Activated T-helper 1 cell treated with anti-CD3 and anti-CD28 coated beads, Interleukin-12 subunit alpha, Interleukin-12 subunit beta, Interleukin-2, Interleukin-4 antibody, amounts not matched to agents 30 ng/mL and 10 ng/mL and 1 ng/mL, durations not matched to agents 14 hours and 24 hours and 36 hours (primary cell): Measurements from ENCODE around the gene FANCL. TPM values are rescaled to one million over a fixed set of nuclear protein-coding genes. Genes with fewer than 3 reads are reported as not detected.
"Not testable (repeated sequence)": the region's sequence is repeated elsewhere in the genome, so short reads cannot be mapped to it uniquely, and the experiment has no call there.

Experiments used
- DNase-seq: peaks from one replicate; pipeline ENCODE4 v3.0.0; 2021; ENCODE audit warnings: low spot score
- H3K27ac Mint-ChIP-seq: one replicate; pipeline ENCODE4 v1.8.0; 2021; ENCODE audit warnings: mild to moderate bottlenecking, mixed read lengths
- H3K27me3 Mint-ChIP-seq: one replicate; pipeline ENCODE4 v1.8.0; 2022; ENCODE audit warnings: mild to moderate bottlenecking, moderate library complexity, mixed read lengths; ENCODE audit not compliant: insufficient read depth
- H3K36me3 Mint-ChIP-seq: one replicate; pipeline ENCODE4 v1.8.0; 2021; ENCODE audit warnings: low read depth, mixed read lengths
- H3K4me1 Mint-ChIP-seq: one replicate; pipeline ENCODE4 v1.8.0; 2021; ENCODE audit warnings: low read depth, mixed read lengths
- H3K4me3 Mint-ChIP-seq: one replicate; pipeline ENCODE4 v1.8.0; 2021; ENCODE audit warnings: mild to moderate bottlenecking, moderate library complexity, mixed read lengths
- H3K9me3 Mint-ChIP-seq: one replicate; pipeline ENCODE4 v1.8.0; 2021; ENCODE audit warnings: mixed read lengths
- intact Hi-C: fragments of 100-400 bp; cut with micrococcal nuclease; formaldehyde crosslinking; loops from one replicate; pipeline ENCODE4 v1.15.1; 2024
- total RNA-seq: library from RNA; stranded (reverse); gene quantifications from 2 replicates; pipeline ENCODE4 v1.2.3, GENCODE V29; 2022

The FANCL gene
- total RNA-seq, 1 donor from 2014 or later: 21.4 TPM

- Mint-ChIP-seq H3K27me3 (no peaks in the 10 kb centered on the region), H3K4me3 (no peak overlapping the region)
These were observed 110.9 kb downstream of the FANCL start for GRCh38 chr2:58130238-58130637.

GRCh38 chr2:58127111-58127510, 114.0 kb downstream of the FANCL start:
- no peaks in the 10 kb centered on the region for H3K27me3 Mint-ChIP-seq
- no peaks in the 10 kb centered on the region for H3K4me1 Mint-ChIP-seq
- H3K4me3 Mint-ChIP-seq: no peak overlapping the region
- intact Hi-C loops: no loop called here
- H3K27ac Mint-ChIP-seq: no peak overlapping the region
- no peak for DNase-seq
- no peaks in the 10 kb centered on the region for H3K9me3 Mint-ChIP-seq
- H3K36me3 Mint-ChIP-seq: peaks cover 9% of the 10 kb centered on the region

More at GRCh38 chr2:58130238-58130637, 110.9 kb downstream of the FANCL start:
- intact Hi-C loops: no loop called here
- Mint-ChIP-seq H3K9me3 (no peaks in the 10 kb centered on the region), H3K4me1 (no peaks in the 10 kb centered on the region), H3K36me3 (peaks cover 1% of the 10 kb centered on the region), H3K27ac (no peak overlapping the region)
- no peak for DNase-seq

- no peaks in the 10 kb centered on the region for H3K4me1 Mint-ChIP-seq
- H3K9me3 Mint-ChIP-seq: no peaks in the 10 kb centered on the region
- peaks cover 10% of the 10 kb centered on the region for H3K36me3 Mint-ChIP-seq
- no peak overlapping the region for H3K27ac Mint-ChIP-seq
- DNase-seq: no peak
- intact Hi-C loops: no loop called here
- no peak overlapping the region for H3K4me3 Mint-ChIP-seq
- H3K27me3 Mint-ChIP-seq: no peaks in the 10 kb centered on the region
These were observed 118.6 kb downstream of the FANCL start for GRCh38 chr2:58122540-58122939.

GRCh38 chr2:58122040-58122439, 119.1 kb downstream of the FANCL start:
- Mint-ChIP-seq H3K36me3 (peaks cover 10% of the 10 kb centered on the region), H3K27me3 (no peaks in the 10 kb centered on the region), H3K27ac (no peak overlapping the region), H3K4me3 (no peak overlapping the region), H3K9me3 (no peaks in the 10 kb centered on the region), H3K4me1 (no peaks in the 10 kb centered on the region)
- no peak for DNase-seq
- intact Hi-C loops: no loop called here

GRCh38 chr2:58120626-58121229, 120.4 kb downstream of the FANCL start:
- intact Hi-C loops: no loop called here
- H3K9me3 Mint-ChIP-seq: no peaks in the 10 kb centered on the region
- no peak for DNase-seq
- no peak overlapping the region for H3K4me3 Mint-ChIP-seq
- H3K36me3 Mint-ChIP-seq: peaks cover 10% of the 10 kb centered on the region
- no peak overlapping the region for H3K27ac Mint-ChIP-seq
- no peaks in the 10 kb centered on the region for H3K4me1 Mint-ChIP-seq
- no peaks in the 10 kb centered on the region for H3K27me3 Mint-ChIP-seq

GRCh38 chr2:58113563-58113962, 127.6 kb downstream of the FANCL start:
- H3K9me3 Mint-ChIP-seq, H3K27ac Mint-ChIP-seq, H3K4me3 Mint-ChIP-seq, intact Hi-C loops, DNase-seq, H3K36me3 Mint-ChIP-seq, H3K27me3 Mint-ChIP-seq, H3K4me1 Mint-ChIP-seq: not testable (repeated sequence)

- Mint-ChIP-seq H3K4me3 (no peak overlapping the region), H3K27ac (no peak overlapping the region), H3K4me1 (peaks cover 12% of the 10 kb centered on the region), H3K27me3 (no peaks in the 10 kb centered on the region), H3K9me3 (no peaks in the 10 kb centered on the region), H3K36me3 (no peaks in the 10 kb centered on the region)
- no peak for DNase-seq
- intact Hi-C loops: no loop called here
These were observed 130.4 kb downstream of the FANCL start for GRCh38 chr2:58110765-58111164.

- no peak for DNase-seq
- Mint-ChIP-seq H3K4me3 (no peak overlapping the region), H3K36me3 (no peaks in the 10 kb centered on the region), H3K27me3 (no peaks in the 10 kb centered on the region), H3K27ac (no peak overlapping the region), H3K9me3 (no peaks in the 10 kb centered on the region), H3K4me1 (peaks cover 12% of the 10 kb centered on the region)
- intact Hi-C loops: no loop called here
These were observed 131.6 kb downstream of the FANCL start for GRCh38 chr2:58109481-58109880.

Other genes with a start within 250 kb of the FANCL start
- gene VRK2, start 194.5 kb downstream of the FANCL start, total RNA-seq: 25.3 and 25.6 TPM in 2 replicates